ENCODE data around the gene CRADD. TPM values are rescaled to one million over a fixed set of nuclear protein-coding genes. Genes with fewer than 3 reads are reported as not detected.
"Not testable (repeated sequence)": the region's sequence is repeated elsewhere in the genome, so short reads cannot be mapped to it uniquely, and the experiment has no call there.

CRADD gene
- total RNA-seq, 1 donor from 2014 or later = 14.7 TPM

GRCh38 chr12:93737457-93738198 lies 60.5 kb downstream of the CRADD start:
- DNase-seq (ENCODE audit: low read depth, low spot score) = no peak

GRCh38 chr12:93738199-93739058 lies 61.3 kb downstream of the CRADD start:
- no peak for DNase-seq (ENCODE audit: low read depth, low spot score)

GRCh38 chr12:93740751-93741150 lies 63.6 kb downstream of the CRADD start:
- no peak for DNase-seq (ENCODE audit: low read depth, low spot score)

GRCh38 chr12:93741659-93742109 lies 64.5 kb downstream of the CRADD start:
- DNase-seq (ENCODE audit: low read depth, low spot score) = no peak

- peak; percentile 45 for DNase-seq (ENCODE audit: low read depth, low spot score)
Observed at GRCh38 chr12:93742110-93742934, 65.1 kb downstream of the CRADD start.

GRCh38 chr12:93743229-93743998 lies 66.2 kb downstream of the CRADD start:
- DNase-seq (ENCODE audit: low read depth, low spot score) = no peak

GRCh38 chr12:93743999-93744689 lies 67.0 kb downstream of the CRADD start:
- no peak for DNase-seq (ENCODE audit: low read depth, low spot score)

GRCh38 chr12:93745286-93745685 lies 68.1 kb downstream of the CRADD start:
- DNase-seq (ENCODE audit: low read depth, low spot score) = no peak

GRCh38 chr12:93746572-93747168 lies 69.5 kb downstream of the CRADD start:
- DNase-seq (ENCODE audit: low read depth, low spot score) = no peak

GRCh38 chr12:93748672-93749383 lies 71.7 kb downstream of the CRADD start:
- no peak for DNase-seq (ENCODE audit: low read depth, low spot score)

- DNase-seq (ENCODE audit: low read depth, low spot score) = no peak
Observed at GRCh38 chr12:93749515-93749914, 72.3 kb downstream of the CRADD start.

- DNase-seq (ENCODE audit: low read depth, low spot score) = no peak
Observed at GRCh38 chr12:93750056-93750455, 72.9 kb downstream of the CRADD start.

- no peak for DNase-seq (ENCODE audit: low read depth, low spot score)
Observed at GRCh38 chr12:93751864-93752610, 74.9 kb downstream of the CRADD start.

GRCh38 chr12:93753285-93753684 lies 76.1 kb downstream of the CRADD start:
- DNase-seq (ENCODE audit: low read depth, low spot score) = no peak

GRCh38 chr12:93753838-93754429 lies 76.8 kb downstream of the CRADD start:
- no peak for DNase-seq (ENCODE audit: low read depth, low spot score)

- not testable (repeated sequence) for DNase-seq (ENCODE audit: low read depth, low spot score)
Observed at GRCh38 chr12:93754859-93755258, 77.7 kb downstream of the CRADD start.

- no peak for DNase-seq (ENCODE audit: low read depth, low spot score)
Observed at GRCh38 chr12:93756288-93756687, 79.1 kb downstream of the CRADD start.
